Pancreas (tissue), 10 donors: ENCODE results near the gene CALR. TPM values are rescaled to one million over a fixed set of nuclear protein-coding genes. Genes with fewer than 3 reads are reported as not detected.

Source experiments
- ATAC-seq, 4 donors: fragments of 200-7000 bp; cut with Tn5 transposase; one replicate each; pipeline versions ENCODE4 v1.8.0 to v1.9.1; 2020; ENCODE audit warnings: mild to moderate bottlenecking in 4 of 4, moderate library complexity in 4 of 4
- DNase-seq, 6 donors: peaks; one replicate each; pipeline ENCODE4 v3.0.0-alpha.2; 2020
- FAIRE-seq: peaks from 2 replicates; lab custom pipeline; 2012; peaks lifted over from hg19 to GRCh38; lab: Jason Lieb, UNC
- H3K27ac ChIP-seq, 4 donors: fragments of 200-600 bp; sonication (generic); 1 replicate in 3 of 4; 2 replicates in 1 of 4; pipeline versions ENCODE4 v1.5.0 to v1.8.0; 2020
- H3K27me3 ChIP-seq, 4 donors: fragments of 200-600 bp; one replicate each; pipeline ENCODE4 v1.8.0; 2021
- H3K36me3 ChIP-seq, 3 donors: fragments of 200-600 bp; sonication (generic) in 1 of 3; one replicate each; pipeline versions ENCODE4 v1.5.0 to v1.8.0; 2020 to 2021
- H3K4me1 ChIP-seq, 3 donors: fragments of 200-600 bp; one replicate each; pipeline ENCODE4 v1.8.0; 2021
- H3K4me3 ChIP-seq, 4 donors: fragments of 200-600 bp; sonication (generic) in 2 of 4; one replicate each; pipeline versions ENCODE4 v1.5.0 to v1.8.0; 2020 to 2021
- H3K9me3 ChIP-seq, 4 donors: fragments of 200-600 bp; one replicate each; pipeline ENCODE4 v1.8.0; 2021
- WGBS, 2 donors: extraction: QIAGEN DNeasy Blood & Tissue Kit; methylation state at CpG; one replicate each; pipeline ENCODE4 v1.1.7; 2013; 5-methylcytosine and 5-hydroxymethylcytosine counted together
- intact Hi-C, 3 donors: fragments of 100-400 bp; cut with DNase I; formaldehyde crosslinking; loops; one replicate each; pipeline versions ENCODE4 v1.11.1 to v1.14.2; 2022
- polyA plus RNA-seq, 2 donors: library from polyadenylated mRNA; stranded (reverse); fragments of 200-250 nt; gene quantifications; one replicate each; pipeline ENCODE4 v1.2.3, GENCODE V29; 2013
- total RNA-seq, 6 donors: library from RNA; stranded (reverse); fragmentation: NEBNext Ultra II Directional in 4 of 6; extraction: Animal tissue kit (Norgen Biotek cat#: 25700) in 4 of 6; gene quantifications; one replicate each; pipeline versions ENCODE4 v1.2.1 to v1.2.4, GENCODE V29; 2021 to 2023
- TF ChIP-seq, protein P1 (sequence below), 4 donors: fragments of 200-600 bp; sonication (generic) in 3 of 4; IDR thresholded peaks; one replicate each; pipeline versions ENCODE4 v1.5.0 to v1.8.0; 2021; ENCODE audit warnings: antibody characterized with exemption in 4 of 4
- donor health status: healthy with polysubstance abuse.
- donor health status: DM: no; HTN: no; CAD: no; lungs with moderate emphysema.
- donor health status: DM: no; HTN: no; CAD: no.
- donor health status: control.
- donor health status: control.
- donor health status: Bipolar disorder and iron deficiency.
- donor health status: DM: yes; HTN: yes; CAD: no.
- donor health status: DM: no; HTN: no; CAD: no.
- donor health status: DM: no; HTN: no; CAD: no.
- donor health status: DM: yes; HTN: yes; CAD: no.

Gene CALR
- total and polyA plus RNA-seq, 8 donors = 132 to 681 (median 305) TPM

DNA sequence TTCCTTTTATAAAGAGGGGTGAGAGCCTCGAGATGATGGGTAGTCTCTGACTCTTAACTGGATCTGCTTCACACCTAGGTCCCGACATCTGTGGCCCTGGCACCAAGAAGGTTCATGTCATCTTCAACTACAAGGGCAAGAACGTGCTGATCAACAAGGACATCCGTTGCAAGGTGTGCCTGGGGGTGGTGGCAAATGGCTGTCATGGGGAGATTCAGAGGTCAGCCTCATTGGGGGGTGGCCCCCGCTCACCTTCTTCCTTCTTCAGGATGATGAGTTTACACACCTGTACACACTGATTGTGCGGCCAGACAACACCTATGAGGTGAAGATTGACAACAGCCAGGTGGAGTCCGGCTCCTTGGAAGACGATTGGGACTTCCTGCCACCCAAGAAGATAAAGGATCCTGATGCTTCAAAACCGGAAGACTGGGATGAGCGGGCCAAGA lies 1.6 kb downstream of the CALR start:
- intact Hi-C loops = no loop called here
- 31 to 32% methylated on average over 10 of the region's 10 CpGs for whole genome bisulfite sequencing, 2 donors
- DNase-seq = no peak
- Histone ChIP-seq H3K27ac (peak overlapping the region in 2 of 4 donors; percentile 1 to 5), H3K27me3 (no peaks in the 10 kb centered on the region), H3K9me3 (no peaks in the 10 kb centered on the region), H3K36me3 (peaks cover 10 to 47% (median 26%) of the 10 kb centered on the region in 3 donors), H3K4me1 (peaks cover 17 to 23% (median 18%) of the 10 kb centered on the region in 3 donors), H3K4me3 (peak overlapping the region; percentile 76 to 99 (median 84))
- no peak for FAIRE-seq
- ATAC-seq = no peak
- TF ChIP-seq, protein P1, sequence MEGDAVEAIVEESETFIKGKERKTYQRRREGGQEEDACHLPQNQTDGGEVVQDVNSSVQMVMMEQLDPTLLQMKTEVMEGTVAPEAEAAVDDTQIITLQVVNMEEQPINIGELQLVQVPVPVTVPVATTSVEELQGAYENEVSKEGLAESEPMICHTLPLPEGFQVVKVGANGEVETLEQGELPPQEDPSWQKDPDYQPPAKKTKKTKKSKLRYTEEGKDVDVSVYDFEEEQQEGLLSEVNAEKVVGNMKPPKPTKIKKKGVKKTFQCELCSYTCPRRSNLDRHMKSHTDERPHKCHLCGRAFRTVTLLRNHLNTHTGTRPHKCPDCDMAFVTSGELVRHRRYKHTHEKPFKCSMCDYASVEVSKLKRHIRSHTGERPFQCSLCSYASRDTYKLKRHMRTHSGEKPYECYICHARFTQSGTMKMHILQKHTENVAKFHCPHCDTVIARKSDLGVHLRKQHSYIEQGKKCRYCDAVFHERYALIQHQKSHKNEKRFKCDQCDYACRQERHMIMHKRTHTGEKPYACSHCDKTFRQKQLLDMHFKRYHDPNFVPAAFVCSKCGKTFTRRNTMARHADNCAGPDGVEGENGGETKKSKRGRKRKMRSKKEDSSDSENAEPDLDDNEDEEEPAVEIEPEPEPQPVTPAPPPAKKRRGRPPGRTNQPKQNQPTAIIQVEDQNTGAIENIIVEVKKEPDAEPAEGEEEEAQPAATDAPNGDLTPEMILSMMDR (IDR thresholded peaks at IDR 0.05) = no peak

DNA sequence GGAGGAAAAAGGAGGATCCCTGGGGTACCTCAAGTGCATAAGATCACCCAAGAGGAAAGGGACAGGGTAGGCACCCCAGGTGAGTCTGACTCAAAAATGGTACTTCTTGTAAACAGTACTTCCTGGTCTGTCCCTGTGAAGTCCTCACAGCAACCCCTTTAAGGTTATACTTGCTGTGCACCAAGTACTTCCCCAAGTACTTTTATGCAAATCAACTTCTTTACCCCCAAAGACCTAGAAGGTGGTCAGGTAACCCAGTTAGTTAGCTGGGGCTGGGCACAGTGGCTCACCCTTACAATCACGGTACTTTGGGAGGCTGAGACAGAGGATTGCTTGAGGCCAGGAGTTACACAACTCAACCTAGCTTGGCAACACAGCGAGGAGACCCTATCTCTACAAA lies 2.5 kb downstream of the CALR start:
- ATAC-seq (no peak), DNase-seq (no peak), FAIRE-seq (no peak)
- 27 to 35% methylated on average over 2 of the region's 2 CpGs for WGBS, 2 donors
- no peaks in the 10 kb centered on the region for H3K27me3 ChIP-seq
- H3K4me1 ChIP-seq = peaks cover 17 to 23% (median 18%) of the 10 kb centered on the region in 3 donors
- peaks cover 10 to 47% (median 26%) of the 10 kb centered on the region in 3 donors for H3K36me3 ChIP-seq
- H3K9me3 ChIP-seq = no peaks in the 10 kb centered on the region
- intact Hi-C loops = no loop called here
- H3K27ac ChIP-seq = peak overlapping the region in 1 of 4 donors; percentile 5
- TF ChIP-seq, protein P1 (IDR thresholded peaks at IDR 0.05) = no peak
- peak overlapping the region in 2 of 4 donors; percentile 76 to 80 for H3K4me3 ChIP-seq

DNA sequence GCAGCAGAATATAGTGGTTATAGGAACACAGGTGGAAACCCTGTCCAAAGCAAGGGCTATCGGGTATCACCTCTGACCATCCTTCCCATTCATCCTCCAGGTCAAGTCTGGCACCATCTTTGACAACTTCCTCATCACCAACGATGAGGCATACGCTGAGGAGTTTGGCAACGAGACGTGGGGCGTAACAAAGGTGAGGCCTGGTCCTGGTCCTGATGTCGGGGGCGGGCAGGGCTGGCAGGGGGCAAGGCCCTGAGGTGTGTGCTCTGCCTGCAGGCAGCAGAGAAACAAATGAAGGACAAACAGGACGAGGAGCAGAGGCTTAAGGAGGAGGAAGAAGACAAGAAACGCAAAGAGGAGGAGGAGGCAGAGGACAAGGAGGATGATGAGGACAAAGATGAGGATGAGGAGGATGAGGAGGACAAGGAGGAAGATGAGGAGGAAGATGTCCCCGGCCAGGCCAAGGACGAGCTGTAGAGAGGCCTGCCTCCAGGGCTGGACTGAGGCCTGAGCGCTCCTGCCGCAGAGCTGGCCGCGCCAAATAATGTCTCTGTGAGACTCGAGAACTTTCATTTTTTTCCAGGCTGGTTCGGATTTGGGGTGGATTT lies 5.1 kb downstream of the CALR start:
- Histone ChIP-seq H3K27ac (no peak overlapping the region), H3K4me1 (peaks cover 19 to 28% (median 23%) of the 10 kb centered on the region in 3 donors), H3K4me3 (no peak overlapping the region), H3K27me3 (no peaks in the 10 kb centered on the region), H3K36me3 (peaks cover 10 to 56% (median 30%) of the 10 kb centered on the region in 3 donors), H3K9me3 (no peaks in the 10 kb centered on the region)
- TF ChIP-seq, protein P1 (IDR thresholded peaks at IDR 0.05) = no peak
- no peak for ATAC-seq
- FAIRE-seq = no peak
- intact Hi-C loops = no loop called here
- WGBS, 2 donors = 62 to 73% methylated on average over 18 of the region's 18 CpGs
- no peak for DNase-seq

DNA sequence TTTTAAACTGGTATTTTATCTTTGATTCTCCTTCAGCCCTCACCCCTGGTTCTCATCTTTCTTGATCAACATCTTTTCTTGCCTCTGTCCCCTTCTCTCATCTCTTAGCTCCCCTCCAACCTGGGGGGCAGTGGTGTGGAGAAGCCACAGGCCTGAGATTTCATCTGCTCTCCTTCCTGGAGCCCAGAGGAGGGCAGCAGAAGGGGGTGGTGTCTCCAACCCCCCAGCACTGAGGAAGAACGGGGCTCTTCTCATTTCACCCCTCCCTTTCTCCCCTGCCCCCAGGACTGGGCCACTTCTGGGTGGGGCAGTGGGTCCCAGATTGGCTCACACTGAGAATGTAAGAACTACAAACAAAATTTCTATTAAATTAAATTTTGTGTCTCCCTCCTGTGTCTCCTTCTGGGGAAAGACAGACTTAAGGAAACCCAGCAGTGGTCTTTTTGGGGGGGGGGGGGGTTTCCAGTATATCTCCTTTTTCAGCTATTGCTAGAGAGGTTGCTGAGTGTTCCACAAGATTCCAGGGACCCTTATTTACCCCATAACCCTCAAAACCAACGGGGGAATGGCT lies 5.8 kb downstream of the CALR start:
- WGBS, 2 donors = 52 to 65% methylated on average over 2 of the region's 2 CpGs
- TF ChIP-seq, protein P1 (IDR thresholded peaks at IDR 0.05) = no peak
- Histone ChIP-seq H3K4me3 (no peak overlapping the region), H3K4me1 (peaks cover 19 to 28% (median 23%) of the 10 kb centered on the region in 3 donors), H3K27me3 (no peaks in the 10 kb centered on the region), H3K36me3 (peaks cover 10 to 62% (median 36%) of the 10 kb centered on the region in 3 donors), H3K9me3 (no peaks in the 10 kb centered on the region), H3K27ac (no peak overlapping the region)
- intact Hi-C loops = no loop called here
- DNase-seq (no peak), FAIRE-seq (no peak), ATAC-seq (no peak)
